ENCODE results near the gene MMP14.
"Not testable (repeated sequence)": the region's sequence is repeated elsewhere in the genome, so short reads cannot be mapped to it uniquely, and the experiment has no call there.

The MMP14 gene

GRCh38 chr14:22860377-22860776, 24.0 kb downstream of the MMP14 start:
- not testable (repeated sequence) for DNase-seq (ENCODE audit: low read depth, low spot score)

DNA sequence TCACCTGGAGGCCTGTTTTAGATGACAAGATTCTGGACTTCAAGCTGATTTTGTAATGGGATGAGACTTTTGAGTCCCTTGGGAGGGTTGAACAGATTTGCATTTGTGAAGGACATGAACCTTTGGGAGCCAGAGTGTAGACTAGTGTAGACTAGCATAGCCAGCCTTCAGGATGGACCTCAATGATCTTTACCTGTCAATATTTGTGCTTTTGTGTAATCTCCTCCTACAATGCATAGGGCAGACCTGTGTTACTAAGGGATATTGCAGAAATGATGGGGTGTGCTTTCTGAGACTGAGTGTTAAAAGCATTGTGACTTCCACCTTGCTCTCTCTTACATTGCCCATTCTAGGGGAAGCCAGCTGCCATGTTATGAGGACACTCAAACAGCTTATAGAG, 25.3 kb downstream of the MMP14 start:
- DNase-seq (ENCODE audit: low read depth, low spot score), result no peak

DNA sequence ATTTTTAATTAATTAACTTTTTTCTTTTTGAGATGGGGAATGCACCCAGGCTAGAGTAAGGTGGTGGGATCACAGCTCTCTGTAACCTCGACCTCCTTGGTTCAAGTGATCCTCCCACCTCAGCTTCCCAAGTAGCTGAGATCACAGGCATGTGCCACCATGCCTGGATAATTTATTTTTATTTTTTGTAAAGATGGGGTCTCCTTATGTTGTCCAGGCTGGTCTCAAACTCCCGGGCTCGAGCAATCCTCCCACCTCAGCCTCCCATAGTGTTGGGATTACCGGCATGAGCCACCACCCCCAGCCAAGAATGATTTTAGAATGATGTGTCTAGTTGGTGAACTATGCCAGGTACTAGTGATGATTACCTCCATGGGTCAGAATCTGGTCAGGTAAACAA, 28.6 kb downstream of the MMP14 start:
- no peak for DNase-seq (ENCODE audit: low read depth, low spot score)

GRCh38 chr14:22865424-22866405, 29.3 kb downstream of the MMP14 start:
- DNase-seq (ENCODE audit: low read depth, low spot score), result peak; percentile 78

DNA sequence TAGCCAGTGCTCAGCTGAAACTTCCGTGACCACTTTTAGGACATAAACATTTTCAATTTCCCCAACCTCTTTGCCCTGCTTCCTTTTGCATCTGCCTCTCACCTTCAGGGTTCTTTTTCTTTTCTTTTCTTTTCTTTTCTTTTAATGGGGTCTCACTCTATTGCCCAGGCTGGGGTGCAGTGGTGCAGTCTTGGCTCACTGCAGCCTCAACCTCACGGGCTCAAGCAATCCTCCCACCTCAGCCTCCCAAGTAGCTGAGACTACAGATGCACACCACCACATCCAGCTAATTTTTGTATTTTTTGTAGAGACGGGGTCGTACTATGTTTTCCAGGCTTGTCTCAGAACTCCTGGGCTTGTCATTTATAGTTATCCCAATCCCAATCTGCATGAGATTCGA, 30.5 kb downstream of the MMP14 start:
- no peak for DNase-seq (ENCODE audit: low read depth, low spot score)

GRCh38 chr14:22870811-22871223, 34.4 kb downstream of the MMP14 start:
- no peak for DNase-seq (ENCODE audit: low read depth, low spot score)

- DNase-seq (ENCODE audit: low read depth, low spot score), result peak; percentile 96
Observed at GRCh38 chr14:22871224-22872032, 35.0 kb downstream of the MMP14 start, which contains the start of gene LRP10. TSS of gene LRP10 (plus strand) at chr14:22871740. CDS start at chr14:22872304, 564 bp downstream.

DNA sequence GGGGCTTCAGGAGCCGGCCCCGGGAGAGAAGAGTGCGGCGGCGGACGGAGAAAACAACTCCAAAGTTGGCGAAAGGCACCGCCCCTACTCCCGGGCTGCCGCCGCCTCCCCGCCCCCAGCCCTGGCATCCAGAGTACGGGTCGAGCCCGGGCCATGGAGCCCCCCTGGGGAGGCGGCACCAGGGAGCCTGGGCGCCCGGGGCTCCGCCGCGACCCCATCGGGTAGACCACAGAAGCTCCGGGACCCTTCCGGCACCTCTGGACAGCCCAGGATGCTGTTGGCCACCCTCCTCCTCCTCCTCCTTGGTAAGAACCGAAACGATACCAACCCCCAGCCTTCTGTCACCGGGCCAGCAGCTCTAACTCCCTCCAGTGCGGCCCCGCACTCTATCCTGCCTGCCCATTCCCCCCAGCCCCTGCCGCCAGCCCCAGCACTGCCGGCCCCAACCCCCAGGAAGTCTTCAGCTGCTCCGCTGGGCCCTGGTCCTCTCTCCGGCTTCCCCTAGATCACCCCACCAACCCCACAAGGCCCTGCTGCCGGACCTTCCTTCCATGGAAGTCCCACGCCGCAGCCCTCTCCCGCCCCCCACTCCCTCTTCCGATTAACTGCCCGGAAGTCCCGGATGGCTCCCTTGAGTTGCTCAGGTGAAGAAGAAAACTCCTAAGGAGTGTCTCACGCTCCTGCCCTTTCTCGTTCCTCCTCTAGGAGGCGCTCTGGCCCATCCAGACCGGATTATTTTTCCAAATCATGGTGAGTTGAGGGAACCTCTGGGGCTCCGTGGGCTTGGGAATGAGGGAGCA, 35.8 kb downstream of the MMP14 start:
- DNase-seq (ENCODE audit: low read depth, low spot score), result peak; percentile 94

DNA sequence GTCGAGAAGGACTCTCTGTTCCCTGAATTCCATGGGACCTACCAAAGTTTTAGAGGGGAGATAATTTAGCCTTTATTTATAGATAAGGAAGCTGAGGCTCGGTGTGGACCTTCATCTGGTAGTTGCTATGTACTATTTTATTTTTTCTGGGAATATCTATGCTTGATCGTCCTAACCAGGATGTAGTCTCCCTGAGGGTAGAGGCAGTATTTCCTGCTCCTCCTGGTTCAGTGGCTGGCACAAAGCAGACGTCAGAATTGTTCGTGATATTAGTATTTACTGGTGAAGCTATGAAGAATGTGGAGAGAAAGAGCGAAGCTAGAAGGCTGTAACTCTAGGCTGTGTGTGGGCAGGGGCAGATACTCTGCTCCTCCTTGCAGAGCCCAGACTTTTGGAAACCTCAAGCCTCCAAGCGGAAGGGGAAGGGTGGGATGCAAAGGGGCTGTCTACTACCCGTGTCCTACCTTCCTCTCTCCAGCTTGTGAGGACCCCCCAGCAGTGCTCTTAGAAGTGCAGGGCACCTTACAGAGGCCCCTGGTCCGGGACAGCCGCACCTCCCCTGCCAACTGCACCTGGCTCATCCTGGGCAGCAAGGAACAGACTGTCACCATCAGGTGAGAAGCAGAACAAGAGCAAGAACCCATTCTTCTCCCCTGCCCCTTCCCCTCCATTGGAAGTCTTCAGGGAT, 36.6 kb downstream of the MMP14 start:
- no peak for DNase-seq (ENCODE audit: low read depth, low spot score)

GRCh38 chr14:22875003-22875747, 38.8 kb downstream of the MMP14 start:
- DNase-seq (ENCODE audit: low read depth, low spot score), result peak; percentile 34

GRCh38 chr14:22875748-22876319, 39.4 kb downstream of the MMP14 start:
- no peak for DNase-seq (ENCODE audit: low read depth, low spot score)

DNA sequence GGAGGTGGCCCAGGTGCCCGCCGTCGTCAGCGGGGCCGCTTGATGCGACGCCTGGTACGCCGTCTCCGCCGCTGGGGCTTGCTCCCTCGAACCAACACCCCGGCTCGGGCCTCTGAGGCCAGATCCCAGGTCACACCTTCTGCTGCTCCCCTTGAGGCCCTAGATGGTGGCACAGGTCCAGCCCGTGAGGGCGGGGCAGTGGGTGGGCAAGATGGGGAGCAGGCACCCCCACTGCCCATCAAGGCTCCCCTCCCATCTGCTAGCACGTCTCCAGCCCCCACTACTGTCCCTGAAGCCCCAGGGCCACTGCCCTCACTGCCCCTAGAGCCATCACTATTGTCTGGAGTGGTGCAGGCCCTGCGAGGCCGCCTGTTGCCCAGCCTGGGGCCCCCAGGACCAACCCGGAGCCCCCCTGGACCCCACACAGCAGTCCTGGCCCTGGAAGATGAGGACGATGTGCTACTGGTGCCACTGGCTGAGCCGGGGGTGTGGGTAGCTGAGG, 40.7 kb downstream of the MMP14 start:
- no peak for DNase-seq (ENCODE audit: low read depth, low spot score)

DNA sequence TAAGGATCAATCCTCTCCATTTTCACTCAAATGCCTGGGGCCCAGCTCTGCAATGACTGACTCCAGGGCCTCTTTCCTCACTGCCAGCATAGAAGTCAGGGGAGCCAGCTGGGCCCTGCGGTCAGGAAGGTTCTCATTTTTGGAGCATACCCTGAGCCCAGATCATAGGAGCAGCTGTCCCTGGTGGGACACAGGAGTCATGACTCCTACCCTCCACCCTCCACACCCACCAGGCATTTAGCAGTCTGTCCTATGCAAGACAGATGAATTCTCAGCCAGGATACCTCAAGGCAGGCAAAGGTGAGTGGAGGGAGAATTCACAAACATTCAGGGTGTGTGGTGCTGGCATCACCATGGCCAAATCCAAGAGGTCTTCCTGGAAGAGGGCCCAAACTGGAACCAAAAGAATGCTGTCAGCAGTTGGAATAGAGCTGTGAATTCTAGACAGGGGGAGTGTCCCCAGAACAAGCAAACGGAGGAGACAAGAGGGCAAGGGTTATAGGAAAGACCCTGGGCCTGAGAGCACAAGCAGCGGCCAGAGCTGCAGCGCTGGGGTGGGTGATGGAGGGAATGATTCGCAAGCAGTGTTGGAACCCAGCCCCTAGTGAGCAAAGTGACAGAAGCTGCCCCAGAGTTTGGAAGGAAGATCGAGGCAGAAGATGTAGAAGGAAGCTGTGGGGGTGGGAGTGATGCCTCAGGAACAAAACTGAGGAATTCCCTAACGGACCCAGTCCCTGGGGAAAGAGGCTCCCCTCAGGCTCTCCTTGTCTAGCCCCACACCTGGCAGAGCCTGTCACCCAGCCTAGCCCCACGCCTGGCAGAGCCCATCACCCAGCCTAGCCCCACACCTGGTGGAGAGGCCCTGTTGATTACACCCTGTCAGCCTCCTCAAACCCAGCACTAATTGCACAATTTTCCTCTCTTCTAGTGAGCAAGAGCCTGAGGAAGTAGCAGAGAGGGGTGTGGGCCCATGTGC, 42.2 kb downstream of the MMP14 start:
- no peak for DNase-seq (ENCODE audit: low read depth, low spot score)

GRCh38 chr14:22882064-22882463, 45.7 kb downstream of the MMP14 start:
- DNase-seq (ENCODE audit: low read depth, low spot score), result no peak

DNA sequence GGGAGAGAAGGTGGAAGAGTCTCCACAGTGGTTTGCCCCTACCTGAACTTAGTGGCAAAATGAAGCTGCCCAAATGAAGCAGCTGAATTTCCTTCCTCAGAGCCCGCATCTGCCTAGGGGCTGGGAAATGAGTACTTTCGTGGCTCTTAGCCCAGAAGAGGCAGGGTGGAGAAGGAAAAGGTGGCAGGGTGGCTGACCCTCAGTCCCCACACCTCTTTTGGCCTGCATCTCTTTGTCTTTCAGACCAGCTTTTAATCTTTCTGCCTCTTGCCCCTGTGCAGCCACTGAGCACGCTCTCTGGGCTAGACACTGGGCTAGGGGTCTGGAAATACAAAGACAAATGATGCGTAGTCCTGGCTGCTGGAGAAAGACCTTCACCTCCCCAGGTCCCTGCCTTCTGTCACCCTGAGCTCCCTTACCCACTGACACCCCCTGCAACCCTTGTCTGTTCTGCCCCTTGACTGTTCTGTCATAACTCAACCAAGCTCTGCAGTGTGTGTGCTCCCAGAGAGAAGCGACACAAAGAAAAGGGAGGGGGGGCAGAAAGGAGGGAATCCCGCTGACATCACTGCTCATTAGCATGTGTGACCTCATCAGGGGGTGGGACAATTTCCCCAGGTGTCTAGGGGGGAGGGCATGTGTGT, 46.3 kb downstream of the MMP14 start:
- DNase-seq (ENCODE audit: low read depth, low spot score), result peak; percentile 72

GRCh38 chr14:22883173-22883976, 47.0 kb downstream of the MMP14 start, which contains the start of gene REM2:
TSS of gene REM2 (plus strand) at chr14:22883222. CDS start at chr14:22883288, 66 bp downstream.
- DNase-seq (ENCODE audit: low read depth, low spot score), result peak; percentile 38

All from ELF-1 (cell line).